ENCODE results near the gene GOLGB1.
"Not testable (repeated sequence)": the region's sequence is repeated elsewhere in the genome, so short reads cannot be mapped to it uniquely, and the experiment has no call there.

GOLGB1 gene

DNA sequence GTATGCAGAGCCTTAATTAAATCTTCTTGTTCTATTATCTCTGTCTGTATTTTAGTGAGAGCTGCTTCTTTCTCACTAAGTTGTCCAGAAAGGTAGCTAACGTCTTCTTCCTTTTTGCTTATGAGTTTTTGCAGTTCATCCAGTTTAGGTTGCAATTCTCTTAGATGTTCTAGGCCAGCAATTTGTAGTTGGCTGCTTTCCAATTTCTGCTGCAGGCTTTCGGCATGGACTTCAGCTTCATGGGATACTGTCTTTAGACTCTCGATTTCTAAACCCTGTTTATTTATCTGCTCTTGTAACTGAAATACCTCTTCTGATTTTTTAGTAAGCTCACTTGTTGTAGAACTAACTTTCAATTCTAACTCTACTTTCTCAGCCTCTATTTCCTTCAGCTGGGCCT, 53.4 kb downstream of the GOLGB1 start:
- DNase-seq (ENCODE audit: low read depth in 1 of 2, low spot score in 1 of 2) = no peak

DNA sequence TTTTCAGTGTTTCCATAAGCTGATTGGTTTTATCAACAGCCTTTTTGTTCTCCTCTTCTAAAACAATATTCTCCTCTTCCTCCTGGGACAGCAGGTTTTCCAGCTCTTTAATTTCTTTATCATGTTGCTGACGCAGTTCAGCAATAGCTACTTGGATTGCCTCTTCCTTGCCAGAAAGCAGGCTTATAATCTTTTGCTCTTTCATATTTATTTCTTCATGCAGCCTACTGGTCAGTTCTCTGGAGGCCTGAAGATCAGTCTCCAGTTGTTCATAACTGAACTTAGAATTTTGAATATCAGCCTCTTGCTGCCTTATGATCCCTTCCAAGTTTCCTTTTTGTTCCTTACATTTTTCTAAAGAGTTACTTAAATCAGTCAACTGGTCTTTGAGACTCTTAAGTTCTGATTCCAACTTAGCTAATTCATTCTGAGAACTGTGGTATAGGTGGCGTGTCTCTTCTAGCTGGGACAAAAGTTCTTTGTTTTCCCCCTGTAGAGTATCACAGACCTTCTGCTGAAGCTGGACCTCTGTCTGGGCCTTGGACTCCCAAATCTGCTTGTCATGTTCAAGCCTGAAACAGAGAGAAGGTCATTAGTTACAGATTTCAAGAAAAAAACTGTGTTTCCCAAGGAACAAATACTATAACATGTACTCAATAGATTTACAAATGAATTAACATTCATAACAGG, 57.4 kb downstream of the GOLGB1 start:
- DNase-seq (ENCODE audit: low read depth in 1 of 2, low spot score in 1 of 2) = no peak

DNA sequence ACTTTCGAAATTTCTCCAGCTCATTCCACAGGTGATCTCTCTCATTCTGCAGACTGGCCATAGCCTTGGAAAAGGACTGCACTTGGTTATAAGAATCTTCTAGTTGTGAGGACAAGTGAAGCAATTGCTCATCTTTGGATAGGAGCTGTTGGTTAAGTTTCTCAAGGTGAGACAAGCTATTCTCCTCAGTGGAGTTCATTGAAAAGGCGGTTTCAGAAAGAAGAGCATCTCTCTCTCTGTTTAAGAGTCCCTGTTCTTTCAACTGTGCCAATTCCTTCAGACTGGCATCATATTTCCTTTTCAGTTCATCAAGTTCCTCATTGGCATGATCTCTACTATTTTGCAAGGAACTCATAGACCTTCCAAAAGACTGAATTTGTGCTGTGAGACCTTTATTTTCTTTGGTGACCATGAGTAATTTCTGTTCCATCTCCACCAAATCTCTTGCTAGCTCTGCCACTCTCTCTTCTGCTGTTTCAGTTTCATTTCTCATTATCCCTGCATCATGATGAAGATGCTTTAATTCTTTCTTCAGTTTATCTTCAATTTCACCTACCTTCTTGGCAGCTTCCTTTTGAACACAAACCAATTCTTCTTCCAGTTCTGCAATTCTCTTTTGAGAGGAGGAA, 58.6 kb downstream of the GOLGB1 start:
- DNase-seq (ENCODE audit: low read depth in 1 of 2, low spot score in 1 of 2) = no peak

DNA sequence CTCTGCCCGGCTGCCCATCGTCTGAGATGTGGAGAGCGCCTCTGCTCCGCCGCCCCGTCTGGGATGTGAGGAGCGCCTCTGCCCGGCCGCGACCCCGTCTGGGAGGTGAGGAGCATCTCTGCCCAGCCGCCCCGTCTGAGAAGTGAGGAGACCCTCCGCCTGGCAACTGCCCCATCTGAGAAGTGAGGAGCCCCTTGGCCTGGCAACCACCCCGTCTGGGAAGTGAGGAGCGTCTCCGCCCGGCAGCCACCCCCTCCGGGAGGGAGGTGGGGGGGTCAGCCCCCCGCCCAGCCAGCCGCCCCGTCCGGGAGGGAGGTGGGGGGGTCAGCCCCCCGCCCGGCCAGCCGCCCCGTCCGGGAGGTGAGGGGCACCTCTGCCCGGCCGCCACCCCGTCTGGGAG, 60.8 kb downstream of the GOLGB1 start:
- not testable (repeated sequence) for DNase-seq (ENCODE audit: low read depth in 1 of 2, low spot score in 1 of 2)

DNA sequence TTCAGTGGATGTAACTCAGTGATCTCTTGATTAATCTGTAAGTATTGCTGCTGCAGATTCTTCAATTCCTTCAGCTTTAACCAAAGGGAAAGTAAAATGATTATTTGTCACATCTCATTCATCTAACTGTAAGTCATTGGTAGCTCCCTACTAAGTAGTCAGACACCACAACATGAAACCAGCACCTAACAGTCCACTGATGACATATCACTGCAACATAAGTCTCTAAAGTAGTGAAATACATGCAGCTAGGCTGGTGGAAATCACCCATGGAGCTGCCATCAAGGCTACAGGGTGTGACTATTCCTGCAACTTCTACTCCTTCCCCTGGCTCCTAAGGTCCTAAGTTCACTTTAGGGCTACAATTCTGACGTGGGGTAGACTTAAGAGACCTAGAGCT, 67.7 kb downstream of the GOLGB1 start:
- no peak for DNase-seq (ENCODE audit: low read depth in 1 of 2, low spot score in 1 of 2)

DNA sequence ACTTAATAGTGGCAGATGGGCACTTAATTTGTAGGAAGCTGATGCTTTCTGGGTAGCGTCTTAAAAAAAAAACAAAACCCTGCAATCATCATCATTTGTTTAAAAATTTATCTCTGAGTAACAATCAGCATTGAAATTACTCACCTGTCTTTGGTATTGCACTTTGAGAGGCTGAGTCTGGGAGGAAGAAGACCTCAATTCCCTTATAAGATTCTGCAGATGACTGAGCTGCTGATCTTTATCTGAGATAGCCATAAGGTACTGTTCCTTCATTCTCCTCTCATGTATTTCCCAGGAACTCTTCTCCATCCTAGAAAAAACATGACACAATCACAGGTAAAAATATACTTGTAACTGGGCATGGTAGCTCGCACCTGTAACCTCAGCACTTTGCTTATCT, 72.4 kb downstream of the GOLGB1 start:
- DNase-seq (ENCODE audit: low read depth in 1 of 2, low spot score in 1 of 2) = no peak

DNA sequence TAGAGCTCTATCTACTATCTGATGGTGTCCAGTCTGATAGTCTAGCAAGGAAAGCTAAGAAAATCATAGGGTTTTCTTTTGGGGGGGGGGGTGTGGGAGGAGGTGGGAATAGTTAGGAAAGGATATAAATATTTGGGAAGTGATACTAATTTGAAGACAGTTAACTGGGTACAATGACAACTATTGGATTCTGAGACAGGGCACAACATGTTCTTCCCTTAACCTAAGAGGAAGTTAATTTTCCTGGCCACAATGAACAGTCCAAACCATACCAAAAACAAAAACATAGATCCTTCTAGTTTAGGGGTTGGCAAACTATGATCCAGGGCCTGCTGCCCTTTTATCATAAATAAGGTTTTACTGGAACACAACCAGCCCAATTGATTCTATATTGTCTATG, 78.9 kb downstream of the GOLGB1 start:
- no peak for DNase-seq (ENCODE audit: low read depth in 1 of 2, low spot score in 1 of 2)

DNA sequence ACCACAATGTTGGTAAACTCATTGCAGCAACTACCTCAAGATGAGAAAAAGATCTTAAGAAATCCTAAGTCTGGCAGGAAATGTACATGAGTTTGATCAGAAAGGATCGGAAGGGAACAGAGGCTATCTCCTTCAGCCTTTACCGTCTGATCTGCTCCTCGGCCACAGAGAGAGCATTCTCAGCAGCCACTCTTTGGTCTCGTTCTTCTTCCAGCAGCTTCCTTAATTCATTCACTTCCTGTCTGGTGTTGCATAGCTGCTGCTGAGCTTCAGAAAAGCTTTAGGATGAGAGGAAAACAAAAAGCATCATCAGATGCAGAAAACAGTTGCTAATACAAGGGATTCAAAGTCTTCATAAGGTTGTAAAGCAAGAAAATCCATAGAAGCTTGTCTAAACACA, 82.2 kb downstream of the GOLGB1 start:
- no peak for DNase-seq (ENCODE audit: low read depth in 1 of 2, low spot score in 1 of 2)

DNA sequence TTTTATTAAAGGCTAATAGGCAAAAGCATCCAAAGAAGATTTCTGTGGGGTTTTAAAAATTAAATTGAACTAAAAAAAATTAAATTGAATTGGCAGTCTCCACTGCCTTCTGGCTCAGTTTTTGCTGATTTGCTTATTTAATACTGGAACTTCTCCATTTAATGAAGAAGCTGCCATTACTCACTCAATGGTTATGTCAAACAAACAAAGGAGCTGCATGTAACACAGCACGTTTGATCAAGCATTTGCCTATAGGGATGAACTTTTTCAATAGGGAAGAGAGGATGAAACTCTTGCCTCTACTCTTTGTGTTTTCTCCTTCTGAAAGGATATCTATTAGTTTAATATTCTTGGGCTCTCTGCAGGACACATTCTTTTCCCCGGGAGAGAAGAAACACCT, 84.1 kb downstream of the GOLGB1 start:
- DNase-seq (ENCODE audit: low read depth in 1 of 2, low spot score in 1 of 2) = no peak

DNA sequence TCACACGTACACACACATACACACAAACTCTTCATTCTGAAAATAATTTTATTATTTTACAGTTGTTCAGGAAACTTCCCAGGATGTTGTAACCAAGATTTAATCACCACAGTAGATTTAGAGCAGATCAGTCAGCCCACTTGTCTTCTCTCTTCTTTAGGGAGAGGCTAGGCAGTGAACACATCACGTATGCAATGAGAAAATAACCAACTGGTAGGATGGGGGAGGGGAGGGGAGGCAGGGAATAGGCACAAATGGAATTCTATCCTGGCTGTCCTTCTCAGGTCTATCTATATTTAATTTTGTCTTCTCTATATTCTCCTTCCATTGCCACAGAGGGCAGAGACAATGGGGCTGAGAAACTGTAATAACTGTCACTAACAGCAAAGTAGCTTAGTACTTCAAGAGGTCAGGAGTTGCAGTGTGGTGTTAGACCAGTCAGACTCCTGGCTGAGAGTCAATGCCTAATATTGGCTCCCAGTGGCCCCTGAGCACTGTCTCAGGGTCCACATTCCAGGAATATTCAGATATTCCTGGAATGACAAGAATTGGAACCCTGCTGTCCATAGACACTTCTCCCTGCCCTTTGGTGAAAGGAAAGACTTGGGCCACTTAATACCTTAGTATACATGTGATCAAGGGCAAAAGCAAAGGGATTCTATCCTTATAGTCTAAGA, 86.2 kb downstream of the GOLGB1 start:
- DNase-seq (ENCODE audit: low read depth in 1 of 2, low spot score in 1 of 2) = no peak

DNA sequence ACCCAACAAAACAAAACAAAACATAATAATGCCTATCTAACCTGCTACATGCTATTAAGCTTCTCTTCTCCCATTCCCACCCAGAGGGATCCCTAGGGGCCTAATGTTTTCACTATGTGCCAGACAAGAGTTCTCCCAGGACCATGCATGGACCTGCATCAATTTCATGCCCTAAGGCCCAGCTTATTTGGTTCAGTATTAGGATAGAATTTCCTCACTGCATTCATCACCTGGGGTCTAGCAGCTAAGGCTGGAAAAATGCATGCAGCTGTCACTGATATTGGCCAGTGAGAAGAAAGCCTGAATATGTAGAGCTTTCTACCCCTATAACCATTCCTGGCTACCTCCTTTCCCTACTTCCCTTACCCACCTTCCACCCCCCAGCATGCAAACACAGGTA, 86.8 kb downstream of the GOLGB1 start:
- DNase-seq (ENCODE audit: low read depth in 1 of 2, low spot score in 1 of 2) = no peak

DNA sequence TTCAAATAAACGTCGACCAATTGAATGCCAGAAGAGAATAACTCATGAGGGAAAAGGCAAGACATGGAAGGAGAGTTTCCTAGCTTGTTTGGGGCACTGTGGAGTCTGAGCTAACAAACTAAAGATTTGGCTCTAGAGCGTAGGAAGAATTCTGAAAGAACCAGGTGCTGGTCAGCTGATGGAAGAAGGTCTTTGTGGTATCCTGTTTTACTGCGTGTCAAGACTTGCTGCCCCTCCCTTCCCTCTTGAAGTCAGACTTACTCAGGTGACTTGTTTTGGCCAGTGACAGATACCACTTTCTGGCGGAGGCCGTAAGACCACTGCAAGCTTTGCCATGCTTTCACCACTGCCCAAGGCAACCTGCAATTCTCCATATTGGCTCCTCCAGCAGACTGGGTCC, 88.2 kb downstream of the GOLGB1 start:
- DNase-seq (ENCODE audit: low read depth in 1 of 2, low spot score in 1 of 2) = no peak

DNA sequence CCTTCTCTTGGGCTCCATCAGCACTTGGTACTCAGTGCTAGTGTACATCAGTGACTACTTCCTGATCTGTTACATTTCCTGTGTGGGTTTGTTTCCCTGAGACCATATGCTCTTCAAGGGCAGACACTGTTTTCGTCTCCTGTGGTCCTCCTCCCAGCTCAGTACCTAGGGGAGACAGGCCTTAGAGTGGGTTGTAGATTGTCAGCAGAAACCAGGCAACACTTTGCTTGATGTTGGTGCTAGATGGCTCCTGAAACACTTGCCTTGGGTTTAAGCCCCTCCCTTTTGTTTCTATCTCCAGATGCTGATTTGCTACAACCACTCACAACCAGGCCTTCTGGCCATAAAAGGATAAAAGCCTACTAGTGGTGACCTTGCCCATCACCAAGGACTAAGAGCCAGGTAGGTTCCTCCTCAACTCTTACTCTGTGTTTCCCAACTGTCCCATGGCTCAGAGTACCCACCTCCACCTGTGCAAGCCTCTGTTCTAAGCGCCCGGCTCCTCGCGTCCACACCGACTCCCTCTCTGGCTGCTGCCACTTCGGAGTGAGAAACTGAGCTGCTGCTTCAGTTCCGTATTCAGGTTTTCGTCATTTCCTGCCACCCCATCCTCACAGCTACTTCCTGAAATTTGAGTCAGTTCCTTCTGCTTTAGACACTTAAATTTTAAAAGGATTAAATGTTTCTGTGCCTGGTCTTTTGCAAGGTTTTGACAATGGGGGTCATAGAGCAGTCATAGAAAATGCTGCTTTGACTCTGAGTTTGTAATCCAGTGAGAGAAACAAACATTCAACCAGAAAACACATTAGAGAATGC, 89.0 kb downstream of the GOLGB1 start, which contains the start of gene HCLS1:
HCLS1 (minus strand) TSS at position 548 of the 816 bp plus-strand sequence. CDS start 2,556 bp downstream, outside the sequence.
- peak; percentile 62 to 69 for DNase-seq (ENCODE audit: low read depth in 1 of 2, low spot score in 1 of 2)

DNA sequence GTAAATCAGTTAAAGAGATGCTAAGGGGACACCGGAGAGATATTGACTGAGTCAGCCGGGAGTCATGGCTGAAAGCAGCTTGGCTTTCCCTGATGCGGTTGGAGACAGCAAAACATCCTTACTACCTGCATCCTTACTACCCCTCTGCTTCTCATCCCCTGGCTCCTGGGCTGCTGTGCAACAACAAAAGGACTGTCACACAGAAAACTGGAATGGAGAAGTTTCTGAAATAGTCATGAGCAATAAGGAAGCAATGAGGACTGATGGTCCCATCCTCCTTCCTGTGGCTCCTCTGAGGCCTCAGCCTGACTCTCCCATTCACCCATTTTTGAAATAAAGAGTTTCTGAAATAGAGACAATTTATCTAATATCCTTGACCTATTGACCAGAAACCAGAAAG, 90.0 kb downstream of the GOLGB1 start:
- no peak for DNase-seq (ENCODE audit: low read depth in 1 of 2, low spot score in 1 of 2)

DNA sequence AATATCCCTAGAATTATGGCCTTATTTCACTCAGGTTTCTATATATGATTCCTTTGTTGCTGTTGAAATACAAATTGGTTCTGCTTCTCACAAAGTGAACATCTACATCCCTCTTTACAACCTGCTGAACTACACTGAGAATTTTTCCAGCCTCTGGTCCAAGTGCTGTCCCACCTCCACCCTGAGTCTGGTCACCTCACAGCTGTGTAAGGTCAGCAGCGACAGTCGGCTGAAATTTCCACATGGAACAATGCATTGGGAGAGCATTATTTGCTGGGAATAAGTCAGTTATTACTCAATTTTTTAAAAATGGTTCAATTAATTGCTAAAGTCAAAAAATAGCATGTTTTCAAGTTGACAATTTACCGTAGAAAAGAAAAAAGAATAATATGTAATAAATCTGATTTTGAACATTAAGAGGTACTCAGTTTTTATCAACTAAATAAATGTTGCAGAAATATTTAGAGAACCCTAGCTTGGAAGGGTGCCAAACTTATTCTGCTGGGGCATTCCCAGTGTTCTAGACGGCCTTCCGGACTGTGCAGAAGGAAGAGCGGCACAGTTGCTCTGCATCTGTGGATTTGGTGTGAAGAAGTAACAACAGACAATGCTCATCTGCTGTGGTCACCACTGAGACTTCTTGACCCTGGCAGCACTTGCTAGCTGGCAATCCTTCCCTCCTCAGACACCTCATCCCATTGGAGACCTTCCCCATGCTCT, 90.7 kb downstream of the GOLGB1 start:
- no peak for DNase-seq (ENCODE audit: low read depth in 1 of 2, low spot score in 1 of 2)

DNA sequence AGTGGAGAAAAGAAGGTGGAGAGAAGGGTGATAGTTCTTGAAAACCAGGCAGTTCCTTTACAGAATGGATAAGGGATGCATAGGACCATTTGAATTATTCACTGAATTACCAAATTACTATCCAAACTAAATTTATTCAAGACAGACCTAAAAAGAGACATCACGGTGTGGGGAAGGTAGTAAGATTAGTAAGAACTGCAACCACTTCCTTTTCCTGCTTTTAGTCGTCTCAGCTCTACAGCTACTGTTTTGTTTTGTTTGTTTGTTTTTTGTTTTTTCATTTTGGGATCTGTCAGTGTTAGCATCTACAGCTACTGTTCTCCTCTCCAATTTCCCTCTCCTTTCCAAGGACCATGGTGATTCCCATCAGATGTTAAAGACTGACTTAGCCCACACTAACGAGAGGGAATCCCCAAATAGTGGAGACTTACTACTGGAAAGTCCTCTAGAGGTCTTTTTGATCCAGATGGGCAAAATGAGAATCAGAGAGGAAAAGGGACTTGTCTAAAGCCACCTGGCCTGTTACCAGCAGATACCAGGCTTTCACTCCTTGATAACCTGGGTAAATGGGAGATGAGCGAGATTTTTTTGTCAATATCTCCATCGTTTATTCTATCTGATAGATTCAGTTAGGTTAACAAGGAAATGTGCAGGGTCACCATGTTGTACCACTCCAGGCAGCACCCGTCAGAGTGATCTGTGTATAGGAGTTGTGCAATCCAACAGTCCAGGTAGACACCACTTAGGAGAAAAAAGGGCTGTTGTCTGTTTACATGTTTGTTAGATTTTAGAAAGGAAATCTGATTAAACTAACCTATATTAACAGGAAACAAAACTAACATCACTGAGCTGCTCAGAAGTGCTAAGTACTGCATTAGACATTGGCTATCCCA, 94.8 kb downstream of the GOLGB1 start:
- no peak for DNase-seq (ENCODE audit: low read depth in 1 of 2, low spot score in 1 of 2)

DNA sequence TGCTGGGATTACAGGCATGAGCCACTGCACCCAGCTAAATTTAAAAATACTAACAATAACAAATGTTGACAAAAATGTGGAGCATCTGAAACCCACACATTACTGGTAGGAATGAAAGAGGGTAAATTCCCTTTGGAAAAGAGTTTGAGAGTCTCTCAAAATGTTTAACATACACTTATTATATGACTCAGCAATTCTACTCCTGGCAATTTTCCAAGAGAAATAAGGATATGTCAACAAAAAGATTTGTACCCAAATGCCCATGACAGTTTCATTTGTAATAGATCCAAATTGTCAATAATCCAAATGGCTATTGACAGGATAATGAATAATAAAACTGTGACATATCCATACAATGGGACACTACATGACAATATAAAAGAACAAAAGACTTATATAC, 97.9 kb downstream of the GOLGB1 start:
- DNase-seq (ENCODE audit: low read depth in 1 of 2, low spot score in 1 of 2) = no peak

DNA sequence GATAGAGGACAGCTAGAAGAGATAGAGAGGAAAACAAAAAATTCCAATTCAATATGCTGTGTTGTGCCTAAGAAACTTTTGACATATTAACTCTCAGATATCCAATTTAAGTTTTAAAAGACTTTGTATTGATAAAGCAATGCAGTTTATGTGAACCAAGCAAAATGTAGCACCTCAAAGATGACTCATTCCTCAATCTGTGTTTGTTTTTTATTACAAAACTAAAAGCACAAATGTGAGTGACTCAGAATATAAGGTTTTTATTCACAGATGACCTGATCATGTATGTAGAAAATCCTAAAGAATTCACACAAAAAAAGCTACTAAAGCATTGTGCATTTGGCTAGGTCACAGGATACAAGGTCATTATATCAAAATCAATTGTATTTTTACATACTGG, 99.9 kb downstream of the GOLGB1 start:
- no peak for DNase-seq (ENCODE audit: low read depth in 1 of 2, low spot score in 1 of 2)

DNA sequence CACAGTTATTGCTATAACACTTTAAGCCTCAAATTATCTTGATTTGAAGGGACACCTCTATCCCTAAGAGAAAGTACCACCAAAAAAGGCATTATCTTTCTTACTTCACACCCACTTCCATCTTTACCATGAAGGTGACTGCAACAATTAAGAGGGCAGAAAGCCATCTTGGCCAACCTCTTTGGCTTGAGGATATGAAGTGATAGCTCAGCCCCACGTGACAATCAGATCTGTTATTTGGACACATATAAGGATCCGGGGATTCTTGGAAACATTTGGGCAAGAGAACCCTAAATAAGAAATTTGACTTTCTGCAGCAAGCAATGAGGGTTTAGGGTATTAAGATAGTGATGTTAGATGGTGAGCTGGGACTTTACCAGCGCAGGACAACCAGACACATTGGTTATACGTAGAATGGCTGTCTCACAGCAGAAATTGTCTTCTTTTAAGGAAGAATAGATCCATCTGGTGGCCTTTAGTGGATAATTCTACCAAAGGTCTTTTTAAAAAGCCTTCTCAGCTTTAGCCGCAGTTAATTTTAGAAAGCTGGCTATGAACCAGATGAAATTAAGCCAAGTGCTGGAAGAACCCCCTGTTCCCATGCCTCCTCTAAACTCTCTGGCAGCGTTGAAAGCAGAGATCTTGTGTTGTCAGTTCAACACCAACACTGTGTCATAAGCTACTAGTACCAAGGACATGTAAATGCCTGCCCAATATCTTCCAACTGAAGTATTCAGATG, 101.2 kb downstream of the GOLGB1 start:
- DNase-seq (ENCODE audit: low read depth in 1 of 2, low spot score in 1 of 2) = no peak

Data from activated CD4-positive, alpha-beta T cell treated with anti-CD3 and anti-CD28 coated beads, Interleukin-2, amount 50 U/mL, for 24 hours (primary cell).